K562 (cell line): ENCODE results near the gene TMEM203. TPM values are rescaled to one million over a fixed set of nuclear protein-coding genes. Genes with fewer than 3 reads are reported as not detected.

Source experiments
- ATAC-seq: fragments of 200-7000 bp; cut with Tn5 transposase; 3 replicates; pipeline ENCODE4 v1.9.1; 2020; ENCODE audit warnings: moderate library complexity
- BruUV-seq: library from RNA; stranded (reverse); fragments of 400-500 nt; replicated peaks from 2 replicates; lab custom pipeline; 2021; lab: Mats Ljungman, UMichigan
- CTCF ChIA-PET: fragments of 300-600 bp; formaldehyde crosslinking; extraction: SDS; loops from one replicate; lab custom pipeline; 2021; ENCODE audit warnings: low intra/inter-chr PET ratio; lab: Yijun Ruan, JAX
- POLR2A ChIA-PET: fragments of 300-600, 350-650 bp; sonication (Branson Sonifier 250); formaldehyde crosslinking; extraction: SDS; loops from one replicate; lab custom pipeline; 2021; ENCODE audit warnings: antibody characterized with exemption, inconsistent platforms; lab: Yijun Ruan, JAX
- DNase-seq, 4 experiments: peaks; one replicate each; pipeline versions ENCODE4 v3.0.0 to v3.0.0-alpha.2; 2011 to 2018; ENCODE audit warnings: low spot score in 3 of 4, mixed read lengths in 3 of 4; ENCODE audit errors: extremely low read depth in 1 of 4
- FAIRE-seq: peaks from 2 replicates; lab custom pipeline; 2011; peaks lifted over from hg19 to GRCh38; lab: Jason Lieb, UNC
- H2AFZ ChIP-seq: 2 replicates; pipeline ENCODE4 v1.6.0; 2011; ENCODE audit warnings: low read depth, low read length, control low read depth, inconsistent platforms
- H3K27ac ChIP-seq: fragments of 200-600 bp; 3 replicates; pipeline ENCODE4 v1.8.0; 2011; ENCODE audit warnings: low read depth, mild to moderate bottlenecking, control low read depth, inconsistent platforms, low read length, moderate library complexity, mixed read lengths; ENCODE audit errors: extremely low read depth
- H3K27me3 ChIP-seq, 2 experiments: fragments of 300-600 bp in 1 of 2; 2 replicates in 1 of 2; 3 replicates in 1 of 2; pipeline versions ENCODE4 v1.6.0 to v1.8.0; 2011; ENCODE audit warnings: inconsistent platforms in 2 of 2, low read length in 2 of 2, mild to moderate bottlenecking in 1 of 2, mixed read lengths in 1 of 2, moderate library complexity in 1 of 2; ENCODE audit not compliant: control insufficient read depth in 2 of 2, insufficient read depth in 2 of 2
- H3K36me3 ChIP-seq: fragments of 300-600 bp; 3 replicates; pipeline ENCODE4 v1.8.0; 2011; ENCODE audit warnings: mild to moderate bottlenecking, low read length, inconsistent platforms; ENCODE audit not compliant: control insufficient read depth, insufficient read depth
- H3K4me1 ChIP-seq, 2 experiments: fragments of 200-600 bp in 1 of 2; replicated peaks in 1 of 2; 2 replicates in 1 of 2; 3 replicates in 1 of 2; pipeline versions ENCODE4 v1.5.1 to v1.8.0; 2011; ENCODE audit warnings: inconsistent platforms in 2 of 2, low read length in 2 of 2, mild to moderate bottlenecking in 1 of 2, mixed read lengths in 1 of 2, moderate library complexity in 1 of 2; ENCODE audit not compliant: control insufficient read depth in 2 of 2, insufficient read depth in 2 of 2
- H3K4me2 ChIP-seq: 2 replicates; pipeline ENCODE4 v1.6.1; 2011; ENCODE audit warnings: low read length, control low read depth, inconsistent platforms, mixed read lengths; ENCODE audit not compliant: insufficient read depth
- H3K4me3 ChIP-seq: fragments of 200-600 bp; sonication (generic), shearing (Covaris generic); 2 replicates; pipeline ENCODE4 v1.5.1; 2016; ENCODE audit warnings: control low read depth, inconsistent platforms
- H3K79me2 ChIP-seq: fragments of 200-600 bp; 3 replicates; pipeline ENCODE4 v1.8.0; 2011; ENCODE audit warnings: low read length, inconsistent platforms; ENCODE audit not compliant: control insufficient read depth, insufficient read depth
- H3K9ac ChIP-seq, 2 experiments: 2 replicates each; pipeline versions ENCODE4 v1.6.0 to v1.6.1; 2011; ENCODE audit warnings: low read depth in 2 of 2, low read length in 2 of 2, control low read depth in 1 of 2, inconsistent platforms in 1 of 2, mild to moderate bottlenecking in 1 of 2, mixed read lengths in 1 of 2; ENCODE audit not compliant: insufficient read depth in 1 of 2
- H3K9me1 ChIP-seq: one replicate; pipeline ENCODE4 v1.6.0; 2011; ENCODE audit warnings: inconsistent platforms, mild to moderate bottlenecking, low read length, moderate library complexity; ENCODE audit not compliant: control insufficient read depth, insufficient read depth
- H3K9me3 ChIP-seq: replicated peaks from 2 replicates; pipeline ENCODE4 v1.5.1; 2011; ENCODE audit warnings: low read depth, low read length, inconsistent platforms; ENCODE audit not compliant: control insufficient read depth, insufficient read depth
- H4K20me1 ChIP-seq: replicated peaks from 2 replicates; pipeline ENCODE4 v1.6.1; 2011; ENCODE audit warnings: low read length, inconsistent platforms, mixed read lengths; ENCODE audit not compliant: control insufficient read depth, insufficient read depth
- NFIC ChIP-seq: fragments of 450-650 bp; IDR thresholded peaks from 2 replicates; pipeline ENCODE4 v1.6.1; 2017; ENCODE audit warnings: mild to moderate bottlenecking, inconsistent platforms
- RERE ChIP-seq: sonication (generic); formaldehyde crosslinking; IDR thresholded peaks from 2 replicates; pipeline ENCODE4 v1.8.0; 2023; ENCODE audit warnings: missing genetic modification reagents, mild to moderate bottlenecking, borderline replicate concordance
- WGBS: fragments of 100-300 bp; shearing (Covaris generic); methylation state at CpG from one replicate; pipeline ENCODE4 v1.1.6; 2016; ENCODE audit warnings: low coverage, mixed read lengths; ENCODE audit not compliant: insufficient coverage; ENCODE audit errors: missing lambda C conversion rate; 5-methylcytosine and 5-hydroxymethylcytosine counted together
- in situ Hi-C: fragments of 300-500 bp; cut with MboI; formaldehyde crosslinking; loops from 4 replicates; pipeline ENCODE4 v1.15.0; 2018; ENCODE audit warnings: inconsistent platforms, mixed read lengths
- intact Hi-C: fragments of 100-400 bp; cut with micrococcal nuclease; formaldehyde crosslinking; loops from 2 replicates; pipeline ENCODE4 v1.14.2; 2022
- polyA plus RNA-seq, 8 experiments: library from polyadenylated mRNA; depleted of rRNA in 4 of 8; stranded (reverse) in 5 of 8; unstranded in 3 of 8; fragments of >200 nt; fragmentation: Nextera tagmentation in 2 of 8; fragmentation: Illumina TruSeq in 1 of 8; extraction: Ambion mirVana in 2 of 8; extraction: Trizol in 1 of 8; gene quantifications; 2 replicates each; pipeline versions ENCODE4 v1.2.1 to v1.2.3, GENCODE V29; 2011 to 2014; ENCODE audit warnings: inconsistent platforms in 1 of 8, missing spikeins in 1 of 8
- total RNA-seq, 7 experiments: library from RNA; depleted of rRNA in 6 of 7; stranded (reverse); fragments of >200 nt in 6 of 7; fragmentation: Illumina TruSeq in 2 of 7; extraction: Trizol in 2 of 7; gene quantifications; 2 replicates each; pipeline versions ENCODE4 v1.2.1 to v1.2.3, GENCODE V29; 2011 to 2021; ENCODE audit warnings: low replicate concordance in 1 of 7

The TMEM203 gene
- total and polyA plus RNA-seq, 9 of the 15 experiments (the other 6 are each of a cell fraction or from before 2014, with no cell fraction given) = 8.8 to 59.5 (median 37.6) TPM

- no peaks in the 10 kb centered on the region; the same call in 1 of the 2 replicates for H4K20me1 ChIP-seq
- no peak for FAIRE-seq
- peaks cover 44% of the 10 kb centered on the region for H3K79me2 ChIP-seq
- H3K27ac ChIP-seq = no peak overlapping the region
- peaks cover 35% of the 10 kb centered on the region; the same call in 1 of the 3 replicates for H3K36me3 ChIP-seq
- peaks cover 9 to 96% of the 10 kb centered on the region in 2 experiments; a peak in 4 of 5 replicates for H3K4me1 ChIP-seq
- no peak overlapping the region for H3K4me2 ChIP-seq
- no TSS peak for BruUV-seq
- H3K27me3 ChIP-seq = no peaks in the 10 kb centered on the region
- TF ChIP-seq RERE (CRISPR knock-in tag) = no peak
- TF ChIP-seq NFIC = peak; percentile 62
- 63% methylated on average over 2 of the region's 2 CpGs for WGBS
- ATAC-seq = no peak
- no peaks in the 10 kb centered on the region for H3K9me1 ChIP-seq
- no peak overlapping the region for H3K4me3 ChIP-seq
- no peak overlapping the region for H2AFZ ChIP-seq
- POLR2A ChIA-PET = interaction anchor here (1.0 to 6.7 kb wide), 4 partner anchors 10 to 48 kb away, joined by 3 to 56 read pairs (median 8); partner anchors contain the start of genes NDOR1, TMEM203, TPRN and TUBB4B
- intact Hi-C loops (no loop called here), in situ Hi-C loops (no loop called here)
- no peak for DNase-seq
- H3K9me3 ChIP-seq = no peaks in the 10 kb centered on the region
- CTCF ChIA-PET = no interaction called here
- H3K9ac ChIP-seq = peak overlapping the region in 1 of 2 experiments; percentile 74; a peak in 2 of 4 replicates
Observed at GRCh38 chr9:137192859-137193258, 12.6 kb downstream of the TMEM203 start.
